Body of pancreas (tissue), 4 donors: ENCODE results near the gene PIK3AP1.

Source experiments
- CTCF ChIP-seq, 7 experiments: fragments of 450-650 bp in 4 of 7; fragments of 200-600 bp in 3 of 7; sonication (generic) in 3 of 7; IDR thresholded peaks; one replicate each; pipeline ENCODE4 v1.5.1; 2016 to 2019; ENCODE audit warnings: antibody characterized with exemption in 7 of 7
- POLR2A ChIP-seq, 3 donors: fragments of 450-650 bp; IDR thresholded peaks; one replicate each; pipeline ENCODE4 v1.6.1; 2016; ENCODE audit warnings: antibody characterized with exemption in 3 of 3, mild to moderate bottlenecking in 2 of 3

DNA sequence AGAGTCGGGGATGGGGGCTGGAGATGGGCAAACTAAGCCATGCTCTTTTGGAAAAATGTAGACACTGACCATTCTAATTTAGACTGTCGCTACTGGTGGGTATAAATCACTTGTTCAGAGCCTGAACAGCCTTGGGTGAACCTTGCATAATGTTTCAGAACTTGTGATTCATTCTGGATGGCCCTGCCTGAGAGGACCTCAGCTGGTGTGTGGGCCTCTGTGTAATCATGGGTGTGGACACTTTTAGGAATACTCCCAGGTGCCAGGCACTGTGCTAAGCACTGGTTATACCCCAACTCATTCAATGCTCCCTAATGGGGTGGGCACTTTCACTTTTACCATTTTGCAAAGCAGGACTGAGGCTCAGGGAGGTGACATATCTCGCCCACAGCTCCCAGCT, 106.7 kb downstream of the PIK3AP1 start:
- TF ChIP-seq CTCF (IDR thresholded peaks at IDR 0.05) (no peak), POLR2A (IDR thresholded peaks at IDR 0.05) (no peak)
